Stimulated activated CD4-positive, alpha-beta T cell treated with anti-CD3 and anti-CD28 coated beads, Interleukin-1b, Interleukin-23, amount 100 ng/mL, for 4 hours (primary cell): ENCODE data around the gene RFTN2.
"Not testable (repeated sequence)": the region's sequence is repeated elsewhere in the genome, so short reads cannot be mapped to it uniquely, and the experiment has no call there.

Experiments
- DNase-seq, 2 donors: peaks; one replicate each; pipeline ENCODE4 v3.0.0-alpha.2; 2020; ENCODE audit warnings: low read depth in 2 of 2

RFTN2 gene, protein sequence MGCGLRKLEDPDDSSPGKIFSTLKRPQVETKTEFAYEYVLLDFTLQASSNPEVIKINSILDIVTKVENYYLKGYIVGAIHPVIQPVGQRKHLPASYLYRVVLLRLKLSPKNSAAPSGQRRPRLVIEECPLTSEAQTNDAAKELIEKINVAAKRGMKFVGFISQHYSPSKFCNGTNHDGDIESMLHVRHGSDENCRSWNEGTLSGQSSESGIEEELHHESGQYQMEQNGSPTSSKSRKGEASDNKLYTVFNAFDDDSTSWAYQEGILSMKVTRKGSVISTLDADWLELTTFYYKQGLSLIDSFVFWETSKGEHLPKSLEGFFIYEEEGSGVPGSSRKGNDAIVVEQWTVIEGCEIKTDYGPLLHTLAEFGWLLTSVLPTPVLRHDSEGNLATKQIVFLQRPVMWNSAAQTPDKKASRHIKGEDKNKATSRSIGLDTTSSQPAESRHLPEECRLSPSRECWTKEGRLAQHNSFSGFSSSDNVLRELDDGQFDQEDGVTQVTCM

DNA sequence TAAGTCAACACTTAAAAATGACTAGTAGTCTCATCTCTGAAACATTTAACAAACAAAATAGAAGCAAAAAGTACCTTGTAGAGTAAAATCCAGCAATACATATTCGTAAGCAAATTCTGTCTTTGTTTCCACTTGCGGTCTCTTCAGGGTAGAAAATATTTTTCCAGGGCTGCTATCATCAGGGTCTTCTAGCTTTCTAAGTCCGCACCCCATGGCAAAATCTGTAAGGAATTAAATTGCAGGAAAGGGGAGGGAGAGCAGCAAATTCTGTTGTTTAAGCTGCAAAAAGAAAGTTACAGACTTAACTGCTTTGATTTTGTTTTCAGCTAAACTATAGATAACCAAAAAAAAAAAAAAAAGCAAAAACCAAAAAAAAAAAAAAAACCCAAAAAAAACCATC, at the start of gene RFTN2:
Gene RFTN2 (minus strand): TSS at position 342 of the 400 bp plus-strand sequence. CDS start 129 bp downstream, at position 213.
- no peak for DNase-seq

DNA sequence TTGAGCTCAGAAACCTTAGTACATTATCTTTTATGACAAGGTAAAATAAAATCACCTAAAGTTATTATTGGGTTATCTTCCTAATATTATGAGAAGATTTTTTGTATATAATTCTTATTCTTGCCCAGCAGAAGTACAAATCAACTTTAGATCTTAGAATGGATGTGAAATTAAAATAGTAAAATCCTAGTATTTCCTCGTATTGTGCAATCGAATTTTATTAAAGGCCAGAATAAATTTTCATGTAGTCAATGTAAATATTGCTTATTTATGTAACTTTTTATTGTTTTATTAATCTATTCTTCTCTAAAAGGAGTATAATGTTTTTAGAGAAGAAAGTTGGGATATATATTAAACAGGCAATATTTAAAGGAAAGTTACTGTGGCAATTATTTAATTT, 42.5 kb upstream of the RFTN2 start:
- DNase-seq: no peak

DNA sequence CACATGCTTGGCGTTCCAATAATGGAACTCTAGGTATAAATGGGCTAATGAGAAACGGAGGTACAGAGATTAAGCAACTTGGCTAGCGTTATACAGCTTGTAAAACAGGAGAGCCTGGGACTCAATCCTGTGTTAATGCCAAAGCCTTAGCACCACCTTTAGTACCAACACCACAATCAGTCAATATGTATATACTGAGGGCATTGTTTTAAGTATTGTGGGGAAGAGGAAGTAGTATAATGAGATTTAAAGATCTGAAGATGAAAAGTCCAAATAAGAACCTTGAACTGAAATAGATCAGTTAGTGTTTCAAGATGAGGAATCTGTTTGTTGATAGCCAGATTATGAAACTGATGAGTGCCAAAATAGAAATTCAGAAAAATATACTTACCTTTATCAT, 37.9 kb upstream of the RFTN2 start:
- no peak for DNase-seq

DNA sequence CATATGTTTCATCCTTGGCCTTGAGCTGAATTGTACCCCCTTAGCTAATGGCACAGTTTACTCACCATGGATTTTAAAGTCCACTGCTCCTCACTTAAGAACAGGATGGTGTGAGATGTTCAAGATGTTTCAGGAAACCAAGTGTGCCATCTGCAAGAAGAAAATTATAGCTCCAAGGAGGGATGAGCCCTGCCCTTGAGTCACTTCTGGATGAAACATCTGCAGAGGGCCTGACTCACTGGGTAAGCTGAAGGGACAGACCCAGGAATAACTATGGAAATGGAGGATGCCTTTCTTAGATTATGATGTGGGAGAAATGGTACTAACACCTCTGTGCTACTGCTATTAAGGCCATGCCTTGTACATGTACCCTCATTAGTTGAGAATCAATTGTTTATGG, 36.2 kb upstream of the RFTN2 start:
- DNase-seq: no peak

DNA sequence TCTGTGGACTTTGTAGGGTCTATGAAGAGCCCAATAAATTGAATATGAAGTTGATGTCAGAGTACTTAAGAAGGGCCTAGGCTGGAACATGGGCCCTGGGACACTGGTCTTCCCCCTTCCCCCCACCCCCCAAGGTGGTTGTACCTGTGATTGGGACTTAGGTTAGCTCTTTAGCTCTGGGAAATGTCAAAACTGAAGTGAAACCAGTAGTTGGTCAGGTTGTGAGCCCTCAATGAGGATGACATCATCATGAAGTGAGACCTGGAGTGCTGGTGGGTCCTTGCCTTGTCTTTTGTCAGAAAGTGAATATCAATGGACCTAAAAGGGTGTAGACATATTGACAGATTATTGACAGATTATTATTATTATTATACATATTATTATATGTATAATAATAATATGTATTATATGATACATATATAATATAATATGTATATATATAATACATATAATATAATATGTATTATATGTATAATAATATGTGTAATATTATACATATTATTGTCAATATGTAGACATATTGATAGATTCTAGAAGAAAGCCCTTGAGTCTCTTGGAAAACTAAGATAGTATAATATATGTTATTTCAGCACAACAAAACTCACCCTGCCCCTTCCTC, 35.1 kb upstream of the RFTN2 start:
- no peak for DNase-seq

DNA sequence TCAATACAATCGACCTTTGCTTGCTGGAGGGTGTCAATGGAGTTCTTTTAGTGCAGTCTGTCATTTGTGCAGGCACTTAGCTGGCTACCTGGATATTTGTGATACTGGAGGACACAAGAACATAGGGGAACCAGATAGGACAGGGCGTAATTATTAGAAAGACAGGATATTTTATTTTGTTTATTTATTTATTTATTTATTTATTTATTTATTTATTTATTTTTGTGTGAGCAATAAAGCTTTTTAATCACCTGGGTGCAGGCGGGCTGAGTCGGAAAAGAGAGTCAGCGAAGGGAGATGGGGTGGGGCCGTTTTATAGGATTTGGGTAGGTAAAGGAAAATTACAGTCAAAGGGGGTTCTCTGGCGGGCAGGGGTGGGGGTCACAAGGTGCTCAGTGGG, 33.8 kb upstream of the RFTN2 start:
- not testable (repeated sequence) for DNase-seq

DNA sequence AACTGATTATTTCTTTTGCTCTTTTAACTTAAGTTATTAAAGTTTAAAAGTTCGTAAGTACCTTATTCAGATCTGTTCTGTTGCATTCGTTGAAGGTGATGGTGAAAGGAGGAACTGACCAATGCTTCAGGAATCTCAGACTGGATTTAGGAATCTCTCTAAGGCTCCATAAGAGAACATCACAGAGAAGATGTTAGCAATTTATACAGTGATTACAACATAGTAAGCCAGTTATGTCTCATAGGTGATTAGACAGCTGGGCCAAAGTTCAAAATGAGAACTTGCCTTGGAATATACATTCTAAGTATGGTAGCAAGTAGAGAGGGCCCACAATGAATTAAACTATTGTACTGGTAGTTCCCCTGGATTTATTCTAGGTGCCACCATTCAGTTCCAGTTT, 32.9 kb upstream of the RFTN2 start:
- no peak for DNase-seq

DNA sequence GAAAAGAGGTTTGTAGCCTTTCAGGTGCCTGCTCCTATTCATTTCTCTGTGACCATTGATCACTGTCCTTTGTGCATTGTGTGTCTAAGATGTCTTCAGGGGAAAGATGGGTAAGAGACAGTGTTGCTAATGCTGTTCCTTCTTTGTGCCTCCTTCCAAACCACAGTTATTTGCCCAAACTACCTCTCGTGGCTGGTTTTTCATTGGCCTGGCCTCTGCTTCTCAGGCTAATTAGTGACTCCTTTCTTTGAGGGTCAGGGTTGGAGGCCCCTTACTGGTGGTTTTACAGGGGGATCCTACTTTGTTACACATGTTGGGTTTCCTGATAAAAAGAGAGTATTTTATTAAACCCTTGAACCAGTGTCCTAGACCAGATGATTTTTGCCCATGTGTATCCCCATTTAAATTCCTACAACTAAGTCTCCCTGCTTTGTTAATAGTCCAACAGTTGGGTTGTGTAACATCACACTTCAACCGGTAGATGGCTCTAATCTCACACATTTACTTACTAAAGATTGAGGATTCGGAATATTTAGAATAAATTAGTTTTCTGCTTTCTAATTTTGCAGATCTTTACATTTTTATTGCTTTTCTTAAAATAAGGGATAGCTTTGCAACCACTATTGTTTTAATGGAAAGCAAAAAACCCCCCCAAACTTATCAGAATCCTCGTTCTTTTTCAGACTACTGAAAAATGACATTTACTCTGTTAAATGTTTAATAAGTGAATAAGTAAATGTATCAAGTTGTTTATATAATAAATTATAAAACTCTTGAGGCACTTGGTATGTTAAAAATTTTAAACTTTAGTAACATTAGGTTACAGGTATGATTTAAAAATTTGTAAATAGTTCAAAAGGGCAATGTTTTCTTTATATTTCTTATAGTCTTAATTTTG, 32.2 kb upstream of the RFTN2 start:
- DNase-seq: no peak

DNA sequence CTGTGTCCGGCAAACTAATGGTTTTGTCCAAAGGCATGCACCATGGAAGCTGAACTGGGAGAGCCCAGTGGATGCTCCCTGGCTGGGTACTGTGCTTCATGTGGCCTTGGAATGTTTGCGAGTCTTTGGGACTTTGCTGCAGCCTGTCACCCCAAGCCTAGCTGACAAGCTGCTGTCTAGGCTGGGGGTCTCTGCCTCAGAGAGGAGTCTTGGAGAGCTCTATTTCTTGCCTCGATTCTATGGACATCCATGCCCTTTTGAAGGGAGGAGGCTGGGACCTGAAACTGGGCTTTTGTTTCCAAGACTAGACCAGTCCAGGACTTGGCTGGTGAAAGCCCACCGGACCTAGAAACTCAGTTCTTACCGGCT, 31.4 kb upstream of the RFTN2 start:
- no peak for DNase-seq

DNA sequence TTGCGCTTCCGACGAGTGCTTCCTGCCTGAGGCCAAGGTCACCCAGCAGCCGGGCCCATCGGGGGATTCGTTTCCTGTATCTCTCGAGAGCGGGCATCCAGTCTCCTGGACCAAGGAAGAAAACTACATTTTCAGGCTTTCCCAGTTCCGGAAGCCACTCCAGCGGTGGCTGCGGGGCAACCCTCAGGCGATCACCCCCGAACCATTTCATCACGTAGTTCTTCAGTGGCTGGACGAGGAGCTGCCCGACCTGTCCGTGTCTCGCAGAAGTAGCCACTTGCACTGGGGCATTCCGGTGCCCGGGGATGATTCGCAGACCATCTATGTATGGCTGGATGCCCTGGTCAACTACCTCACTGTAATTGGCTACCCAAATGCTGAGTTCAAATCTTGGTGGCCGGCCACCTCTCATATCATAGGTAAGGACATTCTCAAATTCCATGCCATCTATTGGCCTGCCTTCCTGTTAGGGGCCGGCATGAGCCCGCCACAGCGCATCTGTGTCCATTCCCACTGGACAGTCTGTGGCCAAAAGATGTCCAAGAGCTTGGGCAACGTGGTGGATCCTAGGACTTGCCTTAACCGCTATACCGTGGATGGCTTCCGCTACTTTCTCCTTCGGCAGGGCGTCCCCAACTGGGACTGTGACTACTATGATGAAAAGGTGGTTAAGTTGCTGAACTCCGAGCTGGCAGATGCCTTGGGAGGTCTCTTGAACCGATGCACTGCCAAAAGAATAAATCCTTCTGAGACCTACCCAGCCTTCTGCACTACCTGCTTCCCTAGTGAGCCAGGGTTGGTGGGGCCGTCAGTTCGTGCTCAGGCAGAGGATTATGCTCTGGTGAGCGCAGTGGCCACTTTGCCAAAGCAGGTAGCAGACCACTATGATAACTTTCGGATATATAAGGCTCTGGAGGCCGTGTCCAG, 30.8 kb upstream of the RFTN2 start:
- no peak for DNase-seq

DNA sequence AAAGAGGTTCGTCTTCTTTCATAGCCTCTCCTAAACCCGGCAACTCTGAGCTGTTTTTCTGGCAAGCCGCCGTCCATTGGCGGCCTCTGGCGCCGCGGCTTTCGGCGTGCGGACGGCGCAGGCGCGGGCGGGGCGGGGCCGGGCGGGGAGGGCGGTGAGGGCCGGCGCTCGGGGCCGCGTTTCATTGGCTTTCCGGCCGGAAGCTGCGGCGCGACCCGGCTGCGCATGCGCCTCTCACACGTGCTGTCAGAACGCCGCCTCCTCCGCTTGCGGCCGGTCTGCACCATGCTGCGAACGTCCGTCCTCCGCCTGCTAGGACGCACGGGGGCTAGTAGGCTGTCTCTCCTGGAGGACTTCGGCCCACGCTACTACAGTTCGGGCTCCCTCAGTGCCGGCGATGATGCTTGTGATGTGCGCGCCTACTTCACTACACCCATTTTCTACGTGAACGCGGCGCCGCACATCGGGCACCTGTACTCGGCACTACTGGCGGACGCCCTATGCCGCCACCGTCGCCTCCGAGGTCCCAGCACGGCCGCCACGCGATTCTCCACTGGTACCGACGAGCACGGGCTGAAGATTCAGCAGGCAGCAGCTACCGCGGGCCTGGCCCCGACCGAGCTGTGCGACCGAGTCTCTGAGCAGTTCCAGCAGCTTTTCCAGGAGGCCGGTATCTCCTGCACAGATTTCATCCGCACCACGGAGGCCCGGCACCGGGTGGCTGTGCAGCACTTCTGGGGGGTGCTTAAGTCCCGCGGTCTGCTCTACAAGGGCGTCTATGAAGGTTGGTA, 29.9 kb upstream of the RFTN2 start, which contains the start of gene MARS2:
Gene MARS2 (plus strand): TSS at position 249 of the 791 bp plus-strand sequence. CDS start 37 bp downstream, at position 286.
- peak; percentile 91 to 92 for DNase-seq

DNA sequence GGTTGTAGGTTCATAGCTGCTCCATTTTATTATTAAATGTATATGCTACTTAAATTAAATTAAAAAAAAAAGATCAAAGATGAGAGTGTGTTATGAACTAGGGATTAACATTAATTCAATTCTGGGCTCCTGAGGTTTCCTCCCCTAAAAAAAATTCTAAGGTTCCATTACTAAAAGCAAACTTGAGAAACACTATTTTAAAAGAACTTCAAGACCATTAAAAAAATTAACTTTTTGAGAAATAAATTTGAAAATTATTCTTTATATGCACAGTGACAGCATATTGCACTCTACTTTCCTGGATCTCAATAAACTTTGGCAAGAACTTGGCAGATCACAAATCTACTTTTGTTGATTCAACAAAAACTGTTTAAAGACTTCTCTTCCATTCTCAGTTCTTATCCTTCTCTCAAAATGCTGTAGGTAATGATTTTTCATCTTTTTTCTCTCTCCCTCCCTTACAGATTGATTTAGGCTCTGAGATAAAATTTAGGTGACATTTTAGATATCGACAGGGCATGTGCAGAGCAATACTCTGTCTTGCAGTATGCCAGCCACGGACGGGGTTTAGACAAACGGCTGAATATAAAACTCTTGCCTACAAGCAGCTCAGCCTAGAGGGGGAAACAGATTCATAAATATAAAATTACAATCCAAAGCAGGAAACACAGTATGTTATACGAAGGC, 29.2 kb upstream of the RFTN2 start:
- no peak for DNase-seq

DNA sequence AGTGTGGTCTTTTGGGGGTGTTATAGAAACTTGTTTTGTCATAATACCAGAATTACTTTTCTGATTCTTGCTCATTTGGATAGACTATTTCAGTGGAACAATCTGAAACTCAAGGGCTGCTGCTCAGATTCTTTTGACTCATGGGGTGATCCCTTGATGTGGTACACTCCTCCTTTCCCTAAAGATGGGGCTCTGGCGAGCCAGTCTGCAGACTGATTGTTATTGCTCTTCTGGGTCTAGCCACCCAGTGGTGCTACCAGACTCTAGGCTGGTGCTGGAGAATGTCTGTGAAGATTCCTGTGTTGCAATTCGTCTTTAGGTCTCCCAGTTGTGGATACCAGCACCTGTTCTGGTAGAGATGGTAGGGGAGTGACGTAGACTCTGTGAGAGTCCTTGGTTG, 25.6 kb upstream of the RFTN2 start:
- no peak for DNase-seq

DNA sequence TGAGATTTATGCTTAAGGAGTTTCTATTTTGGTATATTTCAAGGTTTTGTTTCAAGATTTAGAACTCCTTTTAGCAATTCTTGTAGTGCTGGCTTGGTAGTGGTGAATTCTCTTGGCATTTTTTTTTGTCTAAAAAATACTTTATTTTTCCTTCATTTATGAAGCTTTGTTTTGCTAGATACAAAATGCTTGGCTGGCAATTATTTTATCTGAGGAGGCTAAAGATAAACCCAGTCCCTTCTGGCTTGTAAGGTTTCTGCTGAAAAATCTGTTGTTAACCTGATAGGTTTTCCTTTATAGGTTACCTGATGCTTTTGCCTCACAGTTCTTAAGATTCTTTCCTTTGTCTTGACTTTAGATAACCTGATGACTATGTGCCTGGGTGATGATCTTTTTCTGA, 24.3 kb upstream of the RFTN2 start:
- DNase-seq: not testable (repeated sequence)

DNA sequence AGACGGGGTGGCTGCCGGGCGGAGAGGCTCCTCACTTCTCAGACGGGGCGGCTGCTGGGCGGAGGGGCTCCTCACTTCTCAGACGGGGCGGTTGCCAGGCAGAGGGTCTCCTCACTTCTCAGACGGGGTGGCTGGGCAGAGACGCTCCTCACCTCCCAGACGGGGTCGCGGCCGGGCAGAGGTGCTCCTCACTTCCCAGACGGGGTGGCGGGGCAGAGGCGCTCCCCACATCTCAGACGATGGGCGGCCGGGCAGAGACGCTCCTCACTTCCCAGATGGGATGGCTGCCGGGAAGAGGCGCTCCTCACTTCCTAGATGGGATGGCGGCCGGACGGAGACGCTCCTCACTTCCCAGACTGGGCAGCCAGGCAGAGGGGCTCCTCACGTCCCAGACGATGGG, 21.2 kb upstream of the RFTN2 start:
- not testable (repeated sequence) for DNase-seq

DNA sequence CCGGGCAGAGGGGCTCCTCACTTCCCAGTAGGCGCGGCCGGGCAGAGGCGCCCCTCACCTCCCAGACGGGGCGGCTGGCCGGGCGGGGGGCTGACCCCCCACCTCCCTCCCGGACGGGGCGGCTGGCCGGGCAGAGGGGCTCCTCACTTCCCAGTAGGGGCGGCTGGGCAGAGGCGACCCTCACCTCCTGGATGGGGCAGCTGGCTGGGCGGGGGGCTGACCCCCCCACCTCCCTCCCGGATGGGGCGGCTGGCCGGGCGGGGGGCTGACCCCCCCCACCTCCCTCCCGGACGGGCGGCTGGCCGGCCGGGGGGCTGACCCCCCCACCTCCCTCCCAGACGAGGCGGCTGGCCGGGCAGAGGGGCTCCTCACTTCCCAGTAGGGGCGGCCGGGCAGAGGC, 20.6 kb upstream of the RFTN2 start:
- DNase-seq: not testable (repeated sequence)

DNA sequence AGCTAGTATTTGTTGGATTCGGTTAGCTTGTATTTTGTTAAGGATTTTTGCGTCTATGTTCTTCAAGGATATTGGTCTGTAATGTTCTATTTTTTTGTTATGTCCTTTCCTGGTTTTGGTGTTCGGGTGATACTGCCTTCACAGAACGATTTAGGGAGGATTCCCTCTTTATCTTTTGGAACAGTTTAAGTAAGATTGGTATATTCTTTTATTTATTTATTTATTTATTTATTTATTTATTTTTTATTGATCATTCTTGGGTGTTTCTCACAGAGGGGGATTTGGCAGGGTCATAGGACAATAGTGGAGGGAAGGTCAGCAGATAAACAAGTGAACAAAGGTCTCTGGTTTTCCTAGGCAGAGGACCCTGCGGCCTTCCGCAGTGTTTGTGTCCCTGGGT, 19.8 kb upstream of the RFTN2 start:
- DNase-seq: not testable (repeated sequence)

DNA sequence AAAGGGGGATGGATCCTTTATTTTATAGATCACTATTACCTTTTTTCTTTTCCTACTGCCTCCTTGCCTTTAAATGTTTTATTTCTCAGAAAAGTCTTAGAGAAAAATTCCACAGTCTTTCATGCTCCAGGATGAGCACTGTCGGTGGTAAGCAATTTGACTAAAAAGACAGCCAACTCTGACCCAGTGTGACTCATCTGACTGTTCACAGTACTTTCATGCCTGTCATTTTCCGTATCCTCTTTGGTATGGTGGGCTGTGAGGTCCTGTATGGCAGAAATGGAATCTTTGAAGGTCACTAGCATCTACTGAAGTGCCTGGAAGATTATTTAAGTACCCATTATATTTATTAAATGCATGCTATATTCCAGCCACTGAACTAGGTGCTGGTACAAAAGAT, 2.1 kb upstream of the RFTN2 start:
- no peak for DNase-seq

DNA sequence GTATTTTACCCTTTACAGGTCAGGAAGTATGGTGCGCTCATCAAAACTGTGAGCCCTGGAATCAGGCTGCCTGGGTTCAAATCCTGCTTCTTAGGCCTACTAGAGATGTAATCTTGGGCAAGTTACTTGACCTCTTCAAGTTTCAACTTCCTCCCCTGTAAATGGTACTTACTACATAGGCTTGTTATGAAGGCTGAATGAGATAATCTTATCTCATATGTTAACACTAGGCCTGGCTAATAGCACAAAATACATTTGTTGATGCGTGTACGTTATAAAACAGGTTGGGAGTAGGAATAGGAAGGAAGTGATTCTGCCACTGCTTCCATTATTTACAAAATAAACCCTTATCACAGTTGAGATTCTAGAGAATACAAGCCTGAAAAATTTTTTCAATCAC, 1.7 kb upstream of the RFTN2 start:
- no peak for DNase-seq
